ENCODE results near the gene TBCK. TPM values are rescaled to one million over a fixed set of nuclear protein-coding genes. Genes with fewer than 3 reads are reported as not detected.

The TBCK gene
- total RNA-seq, 2 experiments from 2014 or later, result 24.9 to 30.1 TPM

- no peak overlapping the region for H3K27ac Mint-ChIP-seq
- intact Hi-C loops (cut with micrococcal nuclease), result no loop called here
- peaks cover 2% of the 10 kb centered on the region for H3K9me3 Mint-ChIP-seq
- H3K27me3 Mint-ChIP-seq, result no peaks in the 10 kb centered on the region
- CTCF ChIA-PET, result no interaction called here
- no peak overlapping the region for H3K4me3 Mint-ChIP-seq
- DNase-seq (no peak), ATAC-seq (no peak)
- H3K36me3 Mint-ChIP-seq (ENCODE audit: low read depth), result peaks cover 35% of the 10 kb centered on the region
- TF ChIP-seq CTCF (IDR thresholded peaks at IDR 0.05), result no peak
- POLR2A ChIA-PET, result no interaction called here
- peaks cover 2% of the 10 kb centered on the region for H3K4me1 Mint-ChIP-seq (ENCODE audit: low read depth)
Observed at GRCh38 chr4:106284227-106284626, 31.8 kb downstream of the TBCK start.

GRCh38 chr4:106277140-106277675 is 38.8 kb downstream of the TBCK start:
- Mint-ChIP-seq H3K27me3 (no peaks in the 10 kb centered on the region), H3K27ac (no peak overlapping the region), H3K36me3 (ENCODE audit: low read depth) (peaks cover 15% of the 10 kb centered on the region), H3K4me3 (no peak overlapping the region), H3K4me1 (ENCODE audit: low read depth) (peaks cover 5% of the 10 kb centered on the region), H3K9me3 (peaks cover 2% of the 10 kb centered on the region)
- intact Hi-C loops (cut with micrococcal nuclease), result no loop called here
- ChIA-PET POLR2A (no interaction called here), CTCF (no interaction called here)
- DNase-seq (no peak), ATAC-seq (no peak)
- no peak for TF ChIP-seq CTCF (IDR thresholded peaks at IDR 0.05)

GRCh38 chr4:106273831-106274230 is 42.2 kb downstream of the TBCK start:
- no peak overlapping the region for H3K27ac Mint-ChIP-seq
- no peak for TF ChIP-seq CTCF (IDR thresholded peaks at IDR 0.05)
- no peaks in the 10 kb centered on the region for H3K27me3 Mint-ChIP-seq
- no peak overlapping the region for H3K4me3 Mint-ChIP-seq
- H3K4me1 Mint-ChIP-seq (ENCODE audit: low read depth), result peaks cover 8% of the 10 kb centered on the region
- no peak for ATAC-seq
- DNase-seq, result no peak
- CTCF ChIA-PET, result no interaction called here
- intact Hi-C loops (cut with micrococcal nuclease), result no loop called here
- POLR2A ChIA-PET, result no interaction called here
- H3K9me3 Mint-ChIP-seq, result no peaks in the 10 kb centered on the region
- H3K36me3 Mint-ChIP-seq (ENCODE audit: low read depth), result peaks cover 8% of the 10 kb centered on the region

GRCh38 chr4:106270736-106271135 is 45.3 kb downstream of the TBCK start:
- DNase-seq, result no peak
- no peak for ATAC-seq
- intact Hi-C loops (cut with micrococcal nuclease), result no loop called here
- no peaks in the 10 kb centered on the region for H3K27me3 Mint-ChIP-seq
- ChIA-PET POLR2A (no interaction called here), CTCF (interaction anchor here (0.5 kb wide), 1 partner anchor 343 kb away, joined by 3 read pairs; no protein-coding TSS in a partner anchor)
- H3K4me3 Mint-ChIP-seq, result no peak overlapping the region
- peaks cover 13% of the 10 kb centered on the region for H3K4me1 Mint-ChIP-seq (ENCODE audit: low read depth)
- no peak for TF ChIP-seq CTCF (IDR thresholded peaks at IDR 0.05)
- peaks cover 8% of the 10 kb centered on the region for H3K36me3 Mint-ChIP-seq (ENCODE audit: low read depth)
- H3K27ac Mint-ChIP-seq, result no peak overlapping the region
- no peaks in the 10 kb centered on the region for H3K9me3 Mint-ChIP-seq

GRCh38 chr4:106269711-106270110 is 46.3 kb downstream of the TBCK start:
- H3K4me3 Mint-ChIP-seq, result no peak overlapping the region
- ATAC-seq, result no peak
- H3K9me3 Mint-ChIP-seq, result no peaks in the 10 kb centered on the region
- intact Hi-C loops (cut with micrococcal nuclease), result no loop called here
- peaks cover 8% of the 10 kb centered on the region for H3K36me3 Mint-ChIP-seq (ENCODE audit: low read depth)
- H3K27ac Mint-ChIP-seq, result no peak overlapping the region
- ChIA-PET POLR2A (no interaction called here), CTCF (no interaction called here)
- no peaks in the 10 kb centered on the region for H3K27me3 Mint-ChIP-seq
- no peak for DNase-seq
- peaks cover 13% of the 10 kb centered on the region for H3K4me1 Mint-ChIP-seq (ENCODE audit: low read depth)
- no peak for TF ChIP-seq CTCF (IDR thresholded peaks at IDR 0.05)

All from activated CD8-positive, alpha-beta T cell treated with anti-CD3 and anti-CD28 coated beads for 36 hours (primary cell).